Mucosa of rectum (tissue), 2 donors: ENCODE results near the gene GPATCH2L.

ENCODE experiments used
- H3K27ac ChIP-seq, 2 donors: one replicate each; pipeline ENCODE4 v1.7.0; 2013; ENCODE audit warnings: inconsistent platforms in 2 of 2, low read depth in 2 of 2, low read length in 2 of 2
- H3K27me3 ChIP-seq, 2 donors: one replicate each; pipeline ENCODE4 v1.7.0; 2013; ENCODE audit warnings: low read length in 2 of 2; ENCODE audit not compliant: control insufficient read depth in 2 of 2, insufficient read depth in 2 of 2
- H3K36me3 ChIP-seq, 2 donors: one replicate each; pipeline ENCODE4 v1.7.0; 2013; ENCODE audit warnings: low read length in 2 of 2; ENCODE audit not compliant: control insufficient read depth in 2 of 2, insufficient read depth in 2 of 2
- H3K4me1 ChIP-seq, 2 donors: one replicate each; pipeline ENCODE4 v1.7.0; 2013; ENCODE audit warnings: low read length in 2 of 2, mild to moderate bottlenecking in 1 of 2; ENCODE audit not compliant: control insufficient read depth in 2 of 2, insufficient read depth in 2 of 2
- H3K4me3 ChIP-seq, 2 donors: one replicate each; pipeline ENCODE4 v1.7.0; 2013; ENCODE audit warnings: low read length in 2 of 2
- H3K9ac ChIP-seq, 2 donors: one replicate each; pipeline ENCODE4 v1.7.0; 2013; ENCODE audit warnings: low read length in 2 of 2, low read depth in 1 of 2, mild to moderate bottlenecking in 1 of 2
- H3K9me3 ChIP-seq, 2 donors: one replicate each; pipeline ENCODE4 v1.7.0; 2013; ENCODE audit warnings: low read length in 2 of 2; ENCODE audit not compliant: control insufficient read depth in 2 of 2
- donor health status: healthy.
- donor health status: Normal muscosa, but diverticular disease.

GPATCH2L gene

GRCh38 chr14:76195003-76195402, 43.3 kb downstream of the GPATCH2L start:
- Histone ChIP-seq H3K27ac (no peak overlapping the region), H3K9me3 (no peaks in the 10 kb centered on the region), H3K36me3 (peaks cover 55 to 59% of the 10 kb centered on the region in 2 donors), H3K4me1 (no peaks in the 10 kb centered on the region), H3K9ac (no peak overlapping the region), H3K4me3 (no peak overlapping the region), H3K27me3 (no peaks in the 10 kb centered on the region)

GRCh38 chr14:76196980-76197695, 45.4 kb downstream of the GPATCH2L start:
- Histone ChIP-seq H3K4me3 (no peak overlapping the region), H3K36me3 (peaks cover 64 to 65% of the 10 kb centered on the region in 2 donors), H3K9ac (no peak overlapping the region), H3K27me3 (no peaks in the 10 kb centered on the region), H3K9me3 (no peaks in the 10 kb centered on the region), H3K27ac (no peak overlapping the region), H3K4me1 (no peaks in the 10 kb centered on the region)

- Histone ChIP-seq H3K4me1 (no peaks in the 10 kb centered on the region), H3K36me3 (peaks cover 49 to 53% of the 10 kb centered on the region in 2 donors), H3K9me3 (no peaks in the 10 kb centered on the region), H3K4me3 (no peak overlapping the region), H3K9ac (no peak overlapping the region), H3K27ac (no peak overlapping the region), H3K27me3 (no peaks in the 10 kb centered on the region)
These were observed 49.4 kb downstream of the GPATCH2L start for GRCh38 chr14:76201162-76201561.

GRCh38 chr14:76203086-76204001, 51.6 kb downstream of the GPATCH2L start:
- no peaks in the 10 kb centered on the region for H3K4me1 ChIP-seq
- no peak overlapping the region for H3K9ac ChIP-seq
- peaks cover 29 to 36% of the 10 kb centered on the region in 2 donors for H3K36me3 ChIP-seq
- no peaks in the 10 kb centered on the region for H3K27me3 ChIP-seq
- H3K9me3 ChIP-seq: no peaks in the 10 kb centered on the region
- no peak overlapping the region for H3K4me3 ChIP-seq
- no peak overlapping the region for H3K27ac ChIP-seq

- no peak overlapping the region for H3K9ac ChIP-seq
- no peaks in the 10 kb centered on the region for H3K4me1 ChIP-seq
- no peak overlapping the region for H3K27ac ChIP-seq
- no peak overlapping the region for H3K4me3 ChIP-seq
- no peaks in the 10 kb centered on the region for H3K27me3 ChIP-seq
- peaks cover 25 to 31% of the 10 kb centered on the region in 2 donors for H3K36me3 ChIP-seq
- no peaks in the 10 kb centered on the region for H3K9me3 ChIP-seq
These were observed 52.9 kb downstream of the GPATCH2L start for GRCh38 chr14:76204461-76205230.

- H3K36me3 ChIP-seq: peaks cover 19 to 26% of the 10 kb centered on the region in 2 donors
- H3K4me3 ChIP-seq: no peak overlapping the region
- H3K27me3 ChIP-seq: no peaks in the 10 kb centered on the region
- H3K9me3 ChIP-seq: no peaks in the 10 kb centered on the region
- H3K27ac ChIP-seq: no peak overlapping the region
- no peak overlapping the region for H3K9ac ChIP-seq
- no peaks in the 10 kb centered on the region for H3K4me1 ChIP-seq
These were observed 54.0 kb downstream of the GPATCH2L start for GRCh38 chr14:76205708-76206107.

GRCh38 chr14:76208340-76208739, 56.6 kb downstream of the GPATCH2L start:
- H3K27ac ChIP-seq: no peak overlapping the region
- H3K36me3 ChIP-seq: peaks cover 0 to 7% of the 10 kb centered on the region in 2 donors

GRCh38 chr14:76212242-76212641, 60.5 kb downstream of the GPATCH2L start:
- Histone ChIP-seq H3K4me1 (no peaks in the 10 kb centered on the region), H3K36me3 (no peaks in the 10 kb centered on the region), H3K9ac (no peak overlapping the region), H3K27me3 (no peaks in the 10 kb centered on the region), H3K27ac (no peak overlapping the region), H3K9me3 (no peaks in the 10 kb centered on the region), H3K4me3 (no peak overlapping the region)

More at GRCh38 chr14:76208340-76208739, 56.6 kb downstream of the GPATCH2L start:
- Histone ChIP-seq H3K27me3 (no peaks in the 10 kb centered on the region), H3K9me3 (no peaks in the 10 kb centered on the region), H3K4me3 (no peak overlapping the region), H3K9ac (no peak overlapping the region), H3K4me1 (no peaks in the 10 kb centered on the region)

GRCh38 chr14:76217179-76217578, 65.5 kb downstream of the GPATCH2L start:
- H3K4me1 ChIP-seq: no peaks in the 10 kb centered on the region
- H3K9ac ChIP-seq: no peak overlapping the region
- no peaks in the 10 kb centered on the region for H3K9me3 ChIP-seq
- H3K36me3 ChIP-seq: no peaks in the 10 kb centered on the region
- H3K4me3 ChIP-seq: no peak overlapping the region
- H3K27ac ChIP-seq: no peak overlapping the region
- no peaks in the 10 kb centered on the region for H3K27me3 ChIP-seq
